ENCODE results near the gene RAD51B.

DNA sequence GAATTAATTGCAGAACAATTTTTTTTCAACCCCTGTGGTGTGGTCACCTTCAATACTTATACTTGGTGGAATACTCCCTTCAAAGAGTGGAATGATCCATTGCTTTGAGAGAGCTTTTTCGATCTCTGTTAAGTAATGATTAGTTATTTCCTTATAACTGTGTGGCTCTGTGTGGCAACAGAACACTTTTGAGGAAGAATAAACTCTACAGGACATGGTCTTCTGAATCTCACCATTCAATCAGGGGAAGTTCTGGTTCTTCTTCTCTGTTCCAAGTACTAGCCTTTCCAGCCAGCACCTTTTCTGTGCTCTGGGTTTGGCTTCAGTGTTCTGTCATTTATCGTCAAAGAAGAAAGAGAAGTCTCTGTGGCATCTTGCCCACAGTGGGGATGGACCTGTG lies 604.1 kb downstream of the RAD51B start:
- TF ChIP-seq, protein P1, sequence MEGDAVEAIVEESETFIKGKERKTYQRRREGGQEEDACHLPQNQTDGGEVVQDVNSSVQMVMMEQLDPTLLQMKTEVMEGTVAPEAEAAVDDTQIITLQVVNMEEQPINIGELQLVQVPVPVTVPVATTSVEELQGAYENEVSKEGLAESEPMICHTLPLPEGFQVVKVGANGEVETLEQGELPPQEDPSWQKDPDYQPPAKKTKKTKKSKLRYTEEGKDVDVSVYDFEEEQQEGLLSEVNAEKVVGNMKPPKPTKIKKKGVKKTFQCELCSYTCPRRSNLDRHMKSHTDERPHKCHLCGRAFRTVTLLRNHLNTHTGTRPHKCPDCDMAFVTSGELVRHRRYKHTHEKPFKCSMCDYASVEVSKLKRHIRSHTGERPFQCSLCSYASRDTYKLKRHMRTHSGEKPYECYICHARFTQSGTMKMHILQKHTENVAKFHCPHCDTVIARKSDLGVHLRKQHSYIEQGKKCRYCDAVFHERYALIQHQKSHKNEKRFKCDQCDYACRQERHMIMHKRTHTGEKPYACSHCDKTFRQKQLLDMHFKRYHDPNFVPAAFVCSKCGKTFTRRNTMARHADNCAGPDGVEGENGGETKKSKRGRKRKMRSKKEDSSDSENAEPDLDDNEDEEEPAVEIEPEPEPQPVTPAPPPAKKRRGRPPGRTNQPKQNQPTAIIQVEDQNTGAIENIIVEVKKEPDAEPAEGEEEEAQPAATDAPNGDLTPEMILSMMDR (IDR thresholded peaks at IDR 0.05; ENCODE audit: insufficient read depth, low read length), result no peak
- TF ChIP-seq POLR2AphosphoS5 (IDR thresholded peaks at IDR 0.05; ENCODE audit: low read depth), result no peak

Data from HL-60 (cell line).